Measurements from ENCODE around the gene PSMG4. TPM values are rescaled to one million over a fixed set of nuclear protein-coding genes. Genes with fewer than 3 reads are reported as not detected.

Gene PSMG4
- polyA plus RNA-seq, 2 of the 4 experiments (the other 2 are of a cell fraction), result 15.0 to 21.9 TPM

- WGBS (ENCODE audit: missing lambda C conversion rate), result 83% methylated on average over 9 of the region's 9 CpGs
- ATAC-seq (no peak), DNase-seq (ENCODE audit: low read depth in 1 of 2, low spot score in 1 of 2) (no peak), FAIRE-seq (no peak)
- POLR2A ChIA-PET, result no interaction called here
- Histone ChIP-seq H3K4me1 (no peaks in the 10 kb centered on the region), H3K4me3 (no peak overlapping the region), H3K9me3 (no peaks in the 10 kb centered on the region), H3K27ac (no peak overlapping the region), H3K4me2 (no peak overlapping the region)
- CTCF ChIA-PET, result interaction anchor here (0.9 to 17.5 kb wide), 2 partner anchors 8 to 457 kb away, joined by 5 to 186 read pairs; no protein-coding TSS in a partner anchor
- TF ChIP-seq GATA3 (IDR thresholded peaks at IDR 0.05; ENCODE audit: borderline replicate concordance) (no peak), BCL3 (IDR thresholded peaks at IDR 0.05) (no peak), HOXB13 (CRISPR knock-in tag; IDR thresholded peaks at IDR 0.05; ENCODE audit: low read depth) (no peak), FOSL2 (IDR thresholded peaks at IDR 0.05) (no peak), FOSL2 (CRISPR knock-in tag; IDR thresholded peaks at IDR 0.05) (no peak), SREBF2 (IDR thresholded peaks at IDR 0.05) (no peak), PHF8 (IDR thresholded peaks at IDR 0.05; ENCODE audit: borderline replicate concordance, low read depth) (no peak), MAFK (IDR thresholded peaks at IDR 0.05; ENCODE audit: partially characterized antibody) (no peak), CBX8 (IDR thresholded peaks at IDR 0.05) (no peak), EHF (CRISPR knock-in tag; IDR thresholded peaks at IDR 0.05) (no peak), REST (IDR thresholded peaks at IDR 0.05) (no peak), JUNB (IDR thresholded peaks at IDR 0.05) (no peak), RARB (CRISPR knock-in tag; IDR thresholded peaks at IDR 0.05) (no peak), HMGXB4 (CRISPR knock-in tag; IDR thresholded peaks at IDR 0.05; ENCODE audit: borderline replicate concordance) (no peak), CBX2 (IDR thresholded peaks at IDR 0.05; ENCODE audit: borderline replicate concordance, low read depth) (no peak)
These were observed 15.2 kb downstream of the PSMG4 start for GRCh38 chr6:3273707-3274521.

DNA sequence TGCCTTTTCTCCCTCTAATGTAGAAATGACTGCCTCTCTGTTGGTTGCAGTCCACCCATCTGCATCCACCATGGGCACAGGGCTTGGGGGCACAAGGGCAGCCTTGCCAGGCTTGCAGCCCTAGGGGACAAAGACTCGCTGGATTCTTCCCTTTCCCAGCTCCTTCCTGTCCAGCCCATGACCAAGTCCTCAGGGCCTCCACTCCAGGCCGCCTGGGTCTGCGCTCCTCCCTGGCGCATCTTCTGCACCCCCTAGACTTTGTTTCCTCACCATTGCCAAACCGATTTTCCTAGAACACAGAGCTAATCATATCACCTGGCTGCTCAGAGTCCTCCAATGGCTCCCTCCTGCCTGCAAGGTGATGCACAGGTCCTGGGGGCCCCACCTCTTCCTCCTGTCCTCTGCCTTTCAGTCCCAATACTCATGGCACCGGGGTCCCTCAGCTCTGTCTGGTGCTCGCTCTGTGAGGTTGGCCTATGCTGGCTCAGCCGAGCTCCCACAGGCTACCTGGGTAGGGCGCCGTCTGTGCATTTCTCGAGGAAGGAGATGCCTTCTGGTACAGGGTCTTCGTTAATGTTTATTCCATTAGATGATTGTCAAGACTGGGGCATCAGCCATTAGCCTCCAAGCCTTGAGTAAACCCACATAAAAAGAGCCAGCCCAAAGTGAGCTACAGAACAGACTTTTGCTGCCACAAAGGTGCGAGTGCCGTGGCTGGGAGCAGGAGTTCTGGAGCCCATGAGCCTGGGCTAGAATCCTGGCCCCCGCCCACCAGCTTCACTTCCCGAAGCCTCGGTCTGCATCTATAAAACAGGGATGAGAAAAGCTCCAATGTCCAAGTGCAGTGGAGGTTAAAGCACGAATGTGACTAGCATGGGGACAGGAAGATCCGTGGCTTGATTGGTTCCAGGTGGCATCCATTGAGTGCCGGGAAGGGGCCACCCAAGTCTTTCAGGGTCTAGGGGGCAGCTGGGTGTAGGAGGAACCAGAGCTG is 17.7 kb downstream of the PSMG4 start:
- no peak for ATAC-seq
- H3K4me2 ChIP-seq, result no peak overlapping the region
- CTCF ChIA-PET, result interaction anchor here (0.9 to 17.5 kb wide), 6 partner anchors 48 to 572 kb away, joined by 3 to 186 read pairs (median 4); partner anchors contain the start of gene FAM50B

More for the DNA sequence above, 17.7 kb downstream of the PSMG4 start:
- DNase-seq (ENCODE audit: low read depth in 1 of 2, low spot score in 1 of 2), result no peak
- TF ChIP-seq JUN (IDR thresholded peaks at IDR 0.05) (no peak), CBX2 (IDR thresholded peaks at IDR 0.05; ENCODE audit: borderline replicate concordance, low read depth) (no peak), ELK1 (IDR thresholded peaks at IDR 0.05; ENCODE audit: low read depth, low read length) (no peak), KDM5A (IDR thresholded peaks at IDR 0.05) (no peak), POLR2AphosphoS2 (conservative IDR thresholded peaks at IDR 0.05; ENCODE audit: low read length) (no peak), PBX3 (IDR thresholded peaks at IDR 0.05) (no peak), BHLHE40 (IDR thresholded peaks at IDR 0.05; ENCODE audit: low read depth, low read length) (no peak)
- Histone ChIP-seq H3K4me3 (no peak overlapping the region), H3K9me3 (no peaks in the 10 kb centered on the region), H3K4me1 (peaks cover 6% of the 10 kb centered on the region), H3K27ac (no peak overlapping the region)
- WGBS (ENCODE audit: missing lambda C conversion rate), result 86% methylated on average over 14 of the region's 20 CpGs
- POLR2A ChIA-PET, result no interaction called here
- FAIRE-seq, result no peak

All from A549 (cell line).